Activated CD4-positive, alpha-beta T cell treated with anti-CD3 and anti-CD28 coated beads, Interleukin-2, Interleukin-6, amounts not matched to agents 100 ng/mL and 50 ng/mL, durations not matched to agents 16 hours and 8 hours (primary cell): ENCODE measurements around the gene PPP1R1C.

Experiments
- DNase-seq: peaks from one replicate; pipeline ENCODE4 v3.0.0-alpha.2; 2020

Gene PPP1R1C

GRCh38 chr2:181972431-181973170 is 13.1 kb upstream of the PPP1R1C start:
- no peak for DNase-seq

- no peak for DNase-seq
Measured at GRCh38 chr2:181973171-181973783, 12.4 kb upstream of the PPP1R1C start.

GRCh38 chr2:181977661-181978350 is 7.8 kb upstream of the PPP1R1C start:
- DNase-seq = peak; percentile 10

- no peak for DNase-seq
Measured at GRCh38 chr2:181978351-181979150, 7.1 kb upstream of the PPP1R1C start.

GRCh38 chr2:181984060-181984459 is 1.6 kb upstream of the PPP1R1C start:
- no peak for DNase-seq

- DNase-seq = no peak
Measured at GRCh38 chr2:181984814-181985631, 630 bp upstream of the PPP1R1C start.

GRCh38 chr2:181988154-181988924 is 2.7 kb downstream of the PPP1R1C start:
- DNase-seq = no peak

GRCh38 chr2:181989099-181989498 is 3.4 kb downstream of the PPP1R1C start:
- no peak for DNase-seq

GRCh38 chr2:181991171-181991885 is 5.7 kb downstream of the PPP1R1C start:
- DNase-seq = no peak

- DNase-seq = peak; percentile 26
Measured at GRCh38 chr2:181992776-181993175, 7.1 kb downstream of the PPP1R1C start.

- DNase-seq = no peak
Measured at GRCh38 chr2:181995289-181995688, 9.6 kb downstream of the PPP1R1C start.

- DNase-seq = no peak
Measured at GRCh38 chr2:181998041-181998835, 12.6 kb downstream of the PPP1R1C start.

GRCh38 chr2:181998891-181999654 is 13.4 kb downstream of the PPP1R1C start:
- no peak for DNase-seq

GRCh38 chr2:181999911-182000310 is 14.3 kb downstream of the PPP1R1C start:
- DNase-seq = no peak

GRCh38 chr2:182004945-182005520 is 19.4 kb downstream of the PPP1R1C start:
- DNase-seq = no peak

GRCh38 chr2:182006595-182007341 is 21.1 kb downstream of the PPP1R1C start:
- no peak for DNase-seq

GRCh38 chr2:182014284-182014683 is 28.6 kb downstream of the PPP1R1C start:
- DNase-seq = no peak
